GM12878 (cell line): Measurements from ENCODE around the gene SORCS2. TPM values are rescaled to one million over a fixed set of nuclear protein-coding genes. Genes with fewer than 3 reads are reported as not detected.
"Not testable (repeated sequence)": the region's sequence is repeated elsewhere in the genome, so short reads cannot be mapped to it uniquely, and the experiment has no call there.

Experiments
- ATAC-seq: fragments of 200-7000 bp; cut with Tn5 transposase; 3 replicates; pipeline ENCODE4 v1.9.1; 2020; ENCODE audit warnings: mild to moderate bottlenecking, moderate library complexity
- BruUV-seq: library from RNA; stranded (reverse); fragments of 400-500 nt; replicated peaks from 2 replicates; lab custom pipeline; 2021; lab: Mats Ljungman, UMichigan
- CTCF ChIA-PET: fragments of 300-600 bp; sonication (Branson Sonifier 250); formaldehyde crosslinking; extraction: SDS; loops from one replicate; lab custom pipeline; 2021; ENCODE audit warnings: inconsistent platforms; lab: Yijun Ruan, JAX
- POLR2A ChIA-PET: fragments of 350-600 bp; formaldehyde crosslinking; extraction: SDS; loops from one replicate; lab custom pipeline; 2021; ENCODE audit warnings: inconsistent platforms; lab: Charles Lee
- RAD21 ChIA-PET: fragments of 300-600 bp; sonication (Branson Sonifier 250); formaldehyde crosslinking; loops from one replicate; lab custom pipeline; 2023; ENCODE audit warnings: antibody characterized with exemption; ENCODE audit not compliant: unreplicated experiment; lab: Charles Lee
- SMC1A ChIA-PET: fragments of 300-600 bp; sonication (Branson Sonifier 250); formaldehyde crosslinking; loops from one replicate; lab custom pipeline; 2023; ENCODE audit not compliant: unreplicated experiment, uncharacterized antibody; lab: Charles Lee
- DNase-seq: peaks from one replicate; pipeline ENCODE4 v3.0.0-alpha.2; 2011; ENCODE audit warnings: low read depth, low spot score
- FAIRE-seq: peaks from 3 replicates; lab custom pipeline; 2011; peaks lifted over from hg19 to GRCh38; lab: Jason Lieb, UNC
- H2AFZ ChIP-seq: 2 replicates; pipeline ENCODE4 v1.6.0; 2011; ENCODE audit warnings: low read depth, low read length, control low read depth; ENCODE audit not compliant: control insufficient read depth
- H3K27ac ChIP-seq: 2 replicates; pipeline ENCODE4 v1.5.1; 2011; ENCODE audit warnings: control low read depth; ENCODE audit not compliant: control insufficient read depth, insufficient read depth
- H3K27me3 ChIP-seq, 2 experiments: replicated peaks in 1 of 2; 2 replicates each; pipeline versions ENCODE4 v1.6.0 to v1.6.1; 2011; ENCODE audit warnings: low read length in 1 of 2; ENCODE audit not compliant: control insufficient read depth in 2 of 2, insufficient read depth in 2 of 2
- H3K36me3 ChIP-seq, 2 experiments: 2 replicates each; pipeline ENCODE4 v1.5.1; 2011; ENCODE audit warnings: low read length in 1 of 2; ENCODE audit not compliant: control insufficient read depth in 2 of 2, insufficient read depth in 2 of 2
- H3K4me1 ChIP-seq: 2 replicates; pipeline ENCODE4 v1.6.1; 2011; ENCODE audit warnings: mild to moderate bottlenecking, low read length, moderate library complexity, mixed read lengths; ENCODE audit not compliant: control insufficient read depth, insufficient read depth
- H3K4me2 ChIP-seq: 2 replicates; pipeline ENCODE4 v1.6.0; 2011; ENCODE audit warnings: control low read depth; ENCODE audit not compliant: control insufficient read depth, insufficient read depth
- H3K4me3 ChIP-seq: fragments of 200-600 bp; sonication (generic); 2 replicates; pipeline ENCODE4 v1.5.1; 2016
- H3K79me2 ChIP-seq: 2 replicates; pipeline ENCODE4 v1.6.0; 2011; ENCODE audit warnings: low read length; ENCODE audit not compliant: control insufficient read depth, insufficient read depth
- H3K9ac ChIP-seq: 2 replicates; pipeline ENCODE4 v1.8.0; 2011; ENCODE audit warnings: low read length, control low read depth, mixed read lengths; ENCODE audit not compliant: control insufficient read depth, insufficient read depth
- H3K9me3 ChIP-seq: replicated peaks from 3 replicates; pipeline ENCODE4 v1.5.1; 2011; ENCODE audit warnings: mild to moderate bottlenecking, low read length; ENCODE audit not compliant: control insufficient read depth, insufficient read depth
- H4K20me1 ChIP-seq: 2 replicates; pipeline ENCODE4 v1.6.0; 2011; ENCODE audit not compliant: control insufficient read depth, insufficient read depth
- CHD4 ChIP-seq: fragments of 200-600 bp; sonication (generic); IDR thresholded peaks from 2 replicates; pipeline ENCODE4 v1.6.1; 2016; ENCODE audit warnings: mild to moderate bottlenecking
- ELK1 ChIP-seq: IDR thresholded peaks from 2 replicates; pipeline ENCODE4 v1.6.1; 2012; ENCODE audit warnings: low read depth, low read length, improper control_type of control experiment
- ESRRA ChIP-seq: IDR thresholded peaks from 2 replicates; pipeline ENCODE4 v1.6.1; 2012; ENCODE audit warnings: mild to moderate bottlenecking, low read length, improper control_type of control experiment
- HDAC6 ChIP-seq: fragments of 200-600 bp; sonication (generic); IDR thresholded peaks from one replicate; pipeline ENCODE4 v1.8.0; 2017; ENCODE audit warnings: antibody characterized with exemption; ENCODE audit not compliant: unreplicated experiment
- JUND ChIP-seq: IDR thresholded peaks from 2 replicates; pipeline ENCODE4 v1.6.1; 2012; ENCODE audit warnings: low read depth, mild to moderate bottlenecking, low read length, improper control_type of control experiment, moderate library complexity
- SIX5 ChIP-seq: IDR thresholded peaks from 2 replicates; pipeline ENCODE4 v1.6.1; 2011; ENCODE audit warnings: mild to moderate bottlenecking, low read depth, low read length, moderate library complexity; ENCODE audit not compliant: severe bottlenecking
- TCF3 ChIP-seq: IDR thresholded peaks from 2 replicates; pipeline ENCODE4 v1.6.1; 2012; ENCODE audit warnings: low read depth, mild to moderate bottlenecking, low read length, borderline replicate concordance; ENCODE audit not compliant: insufficient read depth
- WRNIP1 ChIP-seq: IDR thresholded peaks from 2 replicates; pipeline ENCODE4 v1.6.1; 2011; ENCODE audit warnings: low read depth, low read length, improper control_type of control experiment, borderline replicate concordance
- ZBED1 ChIP-seq: IDR thresholded peaks from 2 replicates; pipeline ENCODE4 v1.6.1; 2016; ENCODE audit warnings: borderline replicate concordance
- ZNF207 ChIP-seq: fragments of 450-650 bp; IDR thresholded peaks from 2 replicates; pipeline ENCODE4 v1.6.1; 2014; ENCODE audit warnings: antibody characterized with exemption, mild to moderate bottlenecking, borderline replicate concordance
- ZNF217 ChIP-seq: fragments of 450-650 bp; IDR thresholded peaks from 2 replicates; pipeline ENCODE4 v1.6.1; 2017; ENCODE audit warnings: antibody characterized with exemption, mild to moderate bottlenecking
- ZNF622 ChIP-seq: fragments of 450-650 bp; IDR thresholded peaks from 2 replicates; pipeline ENCODE4 v1.6.1; 2017; ENCODE audit warnings: mild to moderate bottlenecking, inconsistent platforms
- WGBS: methylation state at CpG from one replicate; pipeline ENCODE4 v1.1.6; 2016; ENCODE audit warnings: low lambda C conversion rate; ENCODE audit not compliant: insufficient replicate concordance, insufficient coverage; ENCODE audit errors: missing lambda C conversion rate; 5-methylcytosine and 5-hydroxymethylcytosine counted together
- in situ Hi-C: fragments of 300-500 bp; cut with MboI; formaldehyde crosslinking; loops from 9 replicates; pipeline ENCODE4 v1.14.3; 2018; ENCODE audit warnings: mixed read lengths
- intact Hi-C: fragments of 100-400 bp; cut with micrococcal nuclease; formaldehyde crosslinking; loops from one replicate; pipeline ENCODE4 v1.14.2; 2022; ENCODE audit not compliant: unreplicated experiment
- polyA plus RNA-seq, 11 experiments: library from polyadenylated mRNA; depleted of rRNA in 4 of 11; unstranded in 6 of 11; stranded (reverse) in 5 of 11; fragments of >200 nt; fragmentation: Nextera tagmentation in 4 of 11; fragmentation: Illumina TruSeq in 1 of 11; extraction: Ambion mirVana in 4 of 11; extraction: Trizol in 1 of 11; gene quantifications; 1 replicate in 1 of 11; 2 replicates in 10 of 11; pipeline versions ENCODE4 v1.2.1 to v1.2.3, GENCODE V29; 2011 to 2016; ENCODE audit warnings: inconsistent platforms in 2 of 11, missing spikeins in 2 of 11, low read depth in 1 of 11
- total RNA-seq, 4 experiments: library from RNA; depleted of rRNA in 3 of 4; stranded (reverse); fragments of >200 nt in 3 of 4; fragmentation: Illumina TruSeq in 1 of 4; extraction: Trizol in 1 of 4; gene quantifications; 2 replicates each; pipeline versions ENCODE4 v1.2.1 to v1.2.3, GENCODE V29; 2013 to 2021
- TF ChIP-seq, protein P1 (sequence below): fragments of 450-650 bp; IDR thresholded peaks from 2 replicates; pipeline ENCODE4 v1.6.1; 2016; ENCODE audit warnings: mild to moderate bottlenecking

The SORCS2 gene
- total and polyA plus RNA-seq, 10 of the 15 experiments (the other 5 are each of a cell fraction or from before 2014, with no cell fraction given), result 0.01 to 0.15 (median 0.05) TPM; not detected in 5

- BruUV-seq, result no TSS peak
- Histone ChIP-seq H4K20me1 (no peaks in the 10 kb centered on the region), H3K4me3 (no peak overlapping the region), H3K79me2 (no peaks in the 10 kb centered on the region), H3K27me3 (peaks cover 0 to 7% of the 10 kb centered on the region in 2 experiments; a peak in 3 of 4 replicates), H3K36me3 (no peaks in the 10 kb centered on the region), H3K9me3 (no peaks in the 10 kb centered on the region), H3K9ac (no peak overlapping the region), H3K4me2 (no peak overlapping the region), H2AFZ (no peak overlapping the region), H3K27ac (no peak overlapping the region), H3K4me1 (no peaks in the 10 kb centered on the region)
- WGBS, result 12% methylated on average over 6 of the region's 6 CpGs
- ChIA-PET SMC1A (no interaction called here), CTCF (interaction anchor here (1.0 kb wide), 1 partner anchor 91 kb away, joined by 3 read pairs; no protein-coding TSS in a partner anchor), RAD21 (no interaction called here), POLR2A (no interaction called here)
- intact Hi-C loops (no loop called here), in situ Hi-C loops (no loop called here)
- DNase-seq (no peak), ATAC-seq (no peak), FAIRE-seq (no peak)
- no peak for TF ChIP-seq JUND
- TF ChIP-seq TCF3, result no peak
- no peak for TF ChIP-seq ELK1
- no peak for TF ChIP-seq WRNIP1
- TF ChIP-seq SIX5, result no peak
- TF ChIP-seq ESRRA, result no peak
- no peak for TF ChIP-seq CHD4
- no peak for TF ChIP-seq ZBED1
- no peak for TF ChIP-seq ZNF217
- TF ChIP-seq, protein P1, sequence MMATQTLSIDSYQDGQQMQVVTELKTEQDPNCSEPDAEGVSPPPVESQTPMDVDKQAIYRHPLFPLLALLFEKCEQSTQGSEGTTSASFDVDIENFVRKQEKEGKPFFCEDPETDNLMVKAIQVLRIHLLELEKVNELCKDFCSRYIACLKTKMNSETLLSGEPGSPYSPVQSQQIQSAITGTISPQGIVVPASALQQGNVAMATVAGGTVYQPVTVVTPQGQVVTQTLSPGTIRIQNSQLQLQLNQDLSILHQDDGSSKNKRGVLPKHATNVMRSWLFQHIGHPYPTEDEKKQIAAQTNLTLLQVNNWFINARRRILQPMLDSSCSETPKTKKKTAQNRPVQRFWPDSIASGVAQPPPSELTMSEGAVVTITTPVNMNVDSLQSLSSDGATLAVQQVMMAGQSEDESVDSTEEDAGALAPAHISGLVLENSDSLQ, result no peak
- TF ChIP-seq HDAC6, result no peak
- no peak for TF ChIP-seq ZNF207
- no peak for TF ChIP-seq ZNF622
Measured at GRCh38 chr4:7161721-7162214, 30.6 kb upstream of the SORCS2 start.

- H3K27ac ChIP-seq, SMC1A ChIA-PET, DNase-seq, H3K36me3 ChIP-seq, H2AFZ ChIP-seq, POLR2A ChIA-PET, H4K20me1 ChIP-seq, H3K27me3 ChIP-seq, in situ Hi-C loops, H3K9ac ChIP-seq, H3K4me3 ChIP-seq, BruUV-seq, intact Hi-C loops, H3K4me2 ChIP-seq, RAD21 ChIA-PET, H3K9me3 ChIP-seq, ATAC-seq, CTCF ChIA-PET, H3K4me1 ChIP-seq, FAIRE-seq, H3K79me2 ChIP-seq: not testable (repeated sequence)
- 19% methylated on average over 28 of the region's 28 CpGs for WGBS
Measured at GRCh38 chr4:7165056-7165873, 27.1 kb upstream of the SORCS2 start.
